H1 (cell line): ENCODE results near the gene SNF8. TPM values are rescaled to one million over a fixed set of nuclear protein-coding genes. Genes with fewer than 3 reads are reported as not detected.

ENCODE experiments used
- CTCF ChIA-PET: fragments of 300-600 bp; sonication (Branson Sonifier 250); formaldehyde crosslinking; loops from one replicate; lab custom pipeline; 2021; ENCODE audit not compliant: partially characterized antibody; lab: Charles Lee
- POLR2A ChIA-PET: fragments of 300-600 bp; sonication (Branson Sonifier 250); formaldehyde crosslinking; loops from one replicate; lab custom pipeline; 2021; ENCODE audit warnings: inconsistent platforms; ENCODE audit not compliant: partially characterized antibody; lab: Charles Lee
- DNase-seq, 2 experiments: peaks; one replicate each; pipeline versions ENCODE4 v3.0.0 to v3.0.0-alpha.2; 2010 to 2022; ENCODE audit warnings: low spot score in 2 of 2, low read depth in 1 of 2, mixed read lengths in 1 of 2
- FAIRE-seq: peaks from 2 replicates; lab custom pipeline; 2011; peaks lifted over from hg19 to GRCh38; lab: Jason Lieb, UNC
- H2AFZ ChIP-seq: 2 replicates; pipeline ENCODE4 v1.8.1; 2012; ENCODE audit warnings: low read length, inconsistent platforms
- H2AK5ac ChIP-seq: 2 replicates; pipeline ENCODE4 v1.6.1; 2013; ENCODE audit warnings: low read depth, low read length
- H2BK120ac ChIP-seq: replicated peaks from 2 replicates; pipeline ENCODE3; 2013; ENCODE audit warnings: low read depth, low read length, inconsistent platforms
- H2BK12ac ChIP-seq: 2 replicates; pipeline ENCODE4 v1.6.1; 2013; ENCODE audit warnings: low read depth, low read length
- H2BK15ac ChIP-seq: 2 replicates; pipeline ENCODE4 v1.6.1; 2013; ENCODE audit warnings: low read length
- H2BK20ac ChIP-seq: 2 replicates; pipeline ENCODE4 v1.6.1; 2013; ENCODE audit warnings: low read length
- H2BK5ac ChIP-seq: 2 replicates; pipeline ENCODE4 v1.6.1; 2013; ENCODE audit warnings: low read depth, low read length
- H3K14ac ChIP-seq: 2 replicates; pipeline ENCODE4 v1.6.1; 2013; ENCODE audit warnings: inconsistent platforms; ENCODE audit not compliant: insufficient read length
- H3K18ac ChIP-seq: 2 replicates; pipeline ENCODE4 v1.6.1; 2013; ENCODE audit warnings: low read length; ENCODE audit errors: extremely low read depth
- H3K23ac ChIP-seq: 2 replicates; pipeline ENCODE4 v1.6.1; 2013; ENCODE audit warnings: inconsistent platforms; ENCODE audit not compliant: insufficient read length
- H3K23me2 ChIP-seq: 2 replicates; pipeline ENCODE4 v1.6.1; 2013; ENCODE audit warnings: low read depth, low read length
- H3K27ac ChIP-seq: 2 replicates; pipeline ENCODE4 v1.6.1; 2011; ENCODE audit warnings: low read depth, low read length, inconsistent platforms
- H3K27me3 ChIP-seq, 4 experiments: replicated peaks in 1 of 4; 1 replicate in 1 of 4; 2 replicates in 3 of 4; pipeline versions ENCODE4 v1.6.1 to v1.8.1; 2011 to 2013; ENCODE audit warnings: low read length in 3 of 4, mild to moderate bottlenecking in 3 of 4, inconsistent platforms in 2 of 4, mixed read lengths in 2 of 4, moderate library complexity in 1 of 4; ENCODE audit not compliant: control insufficient read depth in 3 of 4, insufficient read depth in 3 of 4; ENCODE audit errors: extremely low read depth in 1 of 4
- H3K36me3 ChIP-seq, 4 experiments: 2 replicates each; pipeline versions ENCODE4 v1.6.1 to v1.8.1; 2011 to 2013; ENCODE audit warnings: mild to moderate bottlenecking in 4 of 4, low read length in 3 of 4, moderate library complexity in 2 of 4, control low read depth in 1 of 4, inconsistent platforms in 1 of 4; ENCODE audit not compliant: insufficient read depth in 4 of 4, control insufficient read depth in 2 of 4
- H3K4ac ChIP-seq: replicated peaks from 2 replicates; pipeline ENCODE3; 2013; ENCODE audit warnings: low read length, low read depth, mixed read lengths, inconsistent platforms; ENCODE audit not compliant: insufficient read length
- H3K4me1 ChIP-seq, 4 experiments: replicated peaks in 1 of 4; 1 replicate in 1 of 4; 2 replicates in 3 of 4; pipeline versions ENCODE4 v1.6.1 to v1.8.1; 2011 to 2013; ENCODE audit warnings: low read length in 3 of 4, inconsistent platforms in 2 of 4, mixed read lengths in 1 of 4; ENCODE audit not compliant: insufficient read depth in 4 of 4, control insufficient read depth in 3 of 4
- H3K4me2 ChIP-seq, 2 experiments: 2 replicates each; pipeline versions ENCODE4 v1.6.1 to v1.8.1; 2011 to 2013; ENCODE audit warnings: low read depth in 2 of 2, low read length in 2 of 2, control low read depth in 1 of 2, inconsistent platforms in 1 of 2, mild to moderate bottlenecking in 1 of 2; ENCODE audit not compliant: insufficient read depth in 1 of 2
- H3K4me3 ChIP-seq, 4 experiments: fragments of 200-600, 300-600 bp in 1 of 4; sonication (generic), shearing (Covaris generic), sonication (Bioruptor Twin) in 1 of 4; 2 replicates each; pipeline versions ENCODE4 v1.5.1 to v1.8.1; 2011 to 2016; ENCODE audit warnings: low read length in 4 of 4, low read depth in 3 of 4, control low read depth in 2 of 4, inconsistent platforms in 2 of 4, mild to moderate bottlenecking in 2 of 4, mixed read lengths in 1 of 4, moderate library complexity in 1 of 4; ENCODE audit not compliant: insufficient read depth in 2 of 4; ENCODE audit errors: extremely low read depth in 1 of 4
- H3K56ac ChIP-seq: replicated peaks from 2 replicates; pipeline ENCODE3; 2013; ENCODE audit warnings: low read depth, mild to moderate bottlenecking, mixed read lengths, low read length, inconsistent platforms; ENCODE audit not compliant: insufficient read length
- H3K79me1 ChIP-seq: 2 replicates; pipeline ENCODE4 v1.6.1; 2013; ENCODE audit warnings: low read depth, low read length, control low read depth
- H3K79me2 ChIP-seq, 2 experiments: 2 replicates each; pipeline versions ENCODE4 v1.6.1 to v1.8.1; 2012 to 2013; ENCODE audit warnings: low read length in 2 of 2, mild to moderate bottlenecking in 2 of 2, inconsistent platforms in 1 of 2; ENCODE audit not compliant: insufficient read depth in 2 of 2, control insufficient read depth in 1 of 2
- H3K9ac ChIP-seq, 4 experiments: replicated peaks in 1 of 4; 1 replicate in 1 of 4; 2 replicates in 3 of 4; pipeline versions ENCODE4 v1.6.1 to v1.8.1; 2011 to 2013; ENCODE audit warnings: low read depth in 3 of 4, low read length in 3 of 4, control low read depth in 2 of 4, mild to moderate bottlenecking in 2 of 4, moderate library complexity in 2 of 4, inconsistent platforms in 1 of 4; ENCODE audit errors: extremely low read depth in 1 of 4
- H3K9me3 ChIP-seq, 2 experiments: 2 replicates each; pipeline versions ENCODE4 v1.6.1 to v1.8.1; 2012 to 2013; ENCODE audit warnings: mild to moderate bottlenecking in 2 of 2, moderate library complexity in 2 of 2, control low read depth in 1 of 2, inconsistent platforms in 1 of 2, low read depth in 1 of 2, low read length in 1 of 2, mixed read lengths in 1 of 2; ENCODE audit not compliant: insufficient read depth in 2 of 2
- H4K20me1 ChIP-seq, 2 experiments: replicated peaks in 1 of 2; 2 replicates each; pipeline versions ENCODE3 to v1.8.1; 2011 to 2013; ENCODE audit warnings: inconsistent platforms in 2 of 2, low read length in 2 of 2, mild to moderate bottlenecking in 1 of 2; ENCODE audit not compliant: insufficient read depth in 2 of 2, control insufficient read depth in 1 of 2
- H4K5ac ChIP-seq: 2 replicates; pipeline ENCODE4 v1.6.1; 2013; ENCODE audit warnings: low read length, low read depth, mixed read lengths, inconsistent platforms; ENCODE audit not compliant: insufficient read length
- H4K8ac ChIP-seq: 2 replicates; pipeline ENCODE4 v1.8.0; 2013; ENCODE audit warnings: mild to moderate bottlenecking, moderate library complexity, low read length, inconsistent platforms; ENCODE audit not compliant: insufficient read depth; ENCODE audit errors: extremely low read depth
- H4K91ac ChIP-seq: replicated peaks from 2 replicates; pipeline ENCODE3; 2013; ENCODE audit warnings: low read length, mixed read lengths, inconsistent platforms; ENCODE audit not compliant: insufficient read length
- CBX5 ChIP-seq: fragments of 300-800, 300-1000 bp; sonication (generic); IDR thresholded peaks from 2 replicates; pipeline ENCODE4 v1.7.1; 2016; ENCODE audit warnings: antibody characterized with exemption, low read length, low read depth
- CTCF ChIP-seq, 3 experiments: IDR thresholded peaks; 1 replicate in 2 of 3; 2 replicates in 1 of 3; pipeline versions ENCODE4 v1.5.1 to v1.6.1; 2011; ENCODE audit warnings: low read length in 3 of 3, mild to moderate bottlenecking in 3 of 3, inconsistent platforms in 2 of 3, low read depth in 1 of 3, moderate library complexity in 1 of 3; ENCODE audit not compliant: insufficient read depth in 1 of 3; ENCODE audit errors: control extremely low read depth in 1 of 3
- EGR1 ChIP-seq: IDR thresholded peaks from 2 replicates; pipeline ENCODE4 v1.6.1; 2011; ENCODE audit warnings: low read depth, low read length, borderline replicate concordance
- GABPA ChIP-seq: IDR thresholded peaks from 2 replicates; pipeline ENCODE4 v1.6.1; 2011; ENCODE audit warnings: mild to moderate bottlenecking, low read length, moderate library complexity, borderline replicate concordance; ENCODE audit not compliant: insufficient read depth
- GTF2F1 ChIP-seq: IDR thresholded peaks from 2 replicates; pipeline ENCODE4 v1.6.1; 2012; ENCODE audit warnings: low read depth, low read length, improper control_type of control experiment, borderline replicate concordance
- HDAC6 ChIP-seq: IDR thresholded peaks from one replicate; pipeline ENCODE4 v1.7.1; 2012; ENCODE audit warnings: low read depth, mild to moderate bottlenecking, inconsistent platforms, low read length, moderate library complexity
- JUND ChIP-seq: IDR thresholded peaks from 2 replicates; pipeline ENCODE4 v1.6.1; 2011; ENCODE audit warnings: mild to moderate bottlenecking, improper control_type of control experiment, low read length
- RAD21 ChIP-seq, 2 experiments: IDR thresholded peaks in 1 of 2; conservative IDR thresholded peaks in 1 of 2; 2 replicates each; pipeline ENCODE4 v1.6.1; 2011; ENCODE audit warnings: low read depth in 2 of 2, low read length in 2 of 2, improper control_type of control experiment in 1 of 2, inconsistent platforms in 1 of 2, mild to moderate bottlenecking in 1 of 2, moderate library complexity in 1 of 2
- SAP30 ChIP-seq: fragments of 300-600 bp; sonication (generic); IDR thresholded peaks from 2 replicates; pipeline ENCODE4 v1.7.1; 2012; ENCODE audit warnings: low read length, moderate library complexity, mild to moderate bottlenecking, inconsistent platforms; ENCODE audit not compliant: insufficient read depth, insufficient replicate concordance
- SP1 ChIP-seq: IDR thresholded peaks from 2 replicates; pipeline ENCODE4 v1.6.1; 2011; ENCODE audit warnings: low read depth, low read length
- TBP ChIP-seq: IDR thresholded peaks from 2 replicates; pipeline ENCODE4 v1.6.1; 2011; ENCODE audit warnings: low read depth, low read length, improper control_type of control experiment
- TCF12 ChIP-seq: IDR thresholded peaks from 2 replicates; pipeline ENCODE4 v1.6.1; 2011; ENCODE audit warnings: low read depth, mild to moderate bottlenecking, low read length
- WGBS, 2 experiments: shearing (Covaris generic) in 1 of 2; methylation state at CpG; one replicate each; pipeline versions ENCODE4 v1.1.6 to v1.1.7; 2013 to 2015; ENCODE audit warnings: low lambda C conversion rate in 2 of 2, mixed read lengths in 2 of 2, inconsistent platforms in 1 of 2, low coverage in 1 of 2, missing lambda C conversion rate in 1 of 2; ENCODE audit not compliant: insufficient replicate concordance in 2 of 2, insufficient coverage in 1 of 2, insufficient read length in 1 of 2; ENCODE audit errors: extremely low coverage in 1 of 2, missing lambda C conversion rate in 1 of 2; 5-methylcytosine and 5-hydroxymethylcytosine counted together
- polyA plus RNA-seq, 7 experiments: library from polyadenylated mRNA; depleted of rRNA in 3 of 7; stranded (reverse) in 5 of 7; unstranded in 2 of 7; fragments of >200 nt in 5 of 7; fragments of 200-250 nt in 2 of 7; gene quantifications; 1 replicate in 5 of 7; 2 replicates in 1 of 7; 4 replicates in 1 of 7; pipeline versions ENCODE4 v1.2.1 to v1.2.3, GENCODE V29; 2011 to 2013; ENCODE audit warnings: missing spikeins in 2 of 7, mixed read lengths in 2 of 7
- total RNA-seq: library from RNA; stranded (reverse); fragmentation: NEBNext Ultra II Directional; extraction: Animal tissue kit (Norgen Biotek cat#: 25700); gene quantifications from 2 replicates; pipeline ENCODE4 v1.2.1, GENCODE V29; 2021

The SNF8 gene
- total and polyA plus RNA-seq, 2 of the 8 experiments (the other 6 are each of a cell fraction or from before 2014, with no cell fraction given): 132 to 133 TPM

- Histone ChIP-seq H3K23ac (no peak overlapping the region), H3K79me2 (no peaks in the 10 kb centered on the region), H3K4me3 (no peak overlapping the region), H3K56ac (no peak overlapping the region), H3K79me1 (no peaks in the 10 kb centered on the region), H3K27me3 (no peaks in the 10 kb centered on the region), H4K91ac (no peak overlapping the region), H3K4me1 (no peaks in the 10 kb centered on the region), H2BK12ac (no peak overlapping the region), H2BK15ac (no peak overlapping the region), H3K9ac (no peak overlapping the region), H3K9me3 (no peaks in the 10 kb centered on the region), H4K5ac (no peak overlapping the region), H3K4me2 (no peak overlapping the region), H3K36me3 (peaks cover 16 to 91% (median 59%) of the 10 kb centered on the region in 4 experiments), H2AFZ (no peak overlapping the region), H2BK120ac (no peak overlapping the region), H3K23me2 (no peaks in the 10 kb centered on the region), H2BK20ac (no peak overlapping the region), H2AK5ac (no peak overlapping the region), H4K8ac (no peak overlapping the region), H3K27ac (no peak overlapping the region), H2BK5ac (no peak overlapping the region), H4K20me1 (peaks cover 6 to 15% of the 10 kb centered on the region in 2 experiments), H3K18ac (no peak overlapping the region), H3K4ac (no peak overlapping the region), H3K14ac (no peak overlapping the region)
- DNase-seq (no peak), FAIRE-seq (no peak)
- CTCF ChIA-PET: interaction anchor here (0.7 kb wide), 1 partner anchor 10 kb away, joined by 3 read pairs; no protein-coding TSS in a partner anchor
- 87% methylated on average over 3 of the region's 3 CpGs; no CpG with 5 or more reads in 1 of the 2 experiments for WGBS, 2 experiments
- POLR2A ChIA-PET: interaction anchor here (0.8 to 11.8 kb wide), 7 partner anchors 7 to 122 kb away, joined by 3 to 143 read pairs (median 5); partner anchors contain the start of gene SNF8
- TF ChIP-seq CBX5 (no peak), SAP30 (no peak), HDAC6 (no peak), JUND (no peak), TBP (no peak), EGR1 (no peak), RAD21 (IDR thresholded peaks at IDR 0.05 in 1 of 2, conservative IDR thresholded peaks at IDR 0.05 in 1 of 2; ENCODE audit: low read depth in 2 of 2, low read length in 2 of 2) (no peak), SP1 (no peak), CTCF (IDR thresholded peaks at IDR 0.05; ENCODE audit: control extremely low read depth in 1 of 3, insufficient read depth in 1 of 3, low read depth in 1 of 3, low read length in 3 of 3) (no peak), GTF2F1 (no peak), GABPA (no peak), TCF12 (no peak)
Measured at GRCh38 chr17:48925991-48926342, 18.7 kb downstream of the SNF8 start.
